ENCODE results near the gene SERPINE2.

Gene SERPINE2

GRCh38 chr2:224042191-224042696 is 3.2 kb upstream of the SERPINE2 start:
- DNase-seq, result no peak

- no peak for DNase-seq
These were observed 2.5 kb upstream of the SERPINE2 start for GRCh38 chr2:224041554-224041953.

GRCh38 chr2:224040753-224041152 is 1.7 kb upstream of the SERPINE2 start:
- DNase-seq, result no peak

- DNase-seq, result no peak
These were observed 819 bp upstream of the SERPINE2 start for GRCh38 chr2:224039770-224040440.

- DNase-seq, result no peak
These were observed 331 bp downstream of the SERPINE2 start for GRCh38 chr2:224038830-224039079.

- peak; percentile 51 for DNase-seq
These were observed 847 bp downstream of the SERPINE2 start for GRCh38 chr2:224038049-224038829.

- no peak for DNase-seq
These were observed 2.2 kb downstream of the SERPINE2 start for GRCh38 chr2:224036731-224037361.

GRCh38 chr2:224034017-224034416 is 5.1 kb downstream of the SERPINE2 start:
- no peak for DNase-seq

GRCh38 chr2:224033601-224034000 is 5.5 kb downstream of the SERPINE2 start:
- DNase-seq, result no peak

- no peak for DNase-seq
These were observed 6.8 kb downstream of the SERPINE2 start for GRCh38 chr2:224032283-224032682.

- no peak for DNase-seq
These were observed 7.6 kb downstream of the SERPINE2 start for GRCh38 chr2:224031358-224031970.

- no peak for DNase-seq
These were observed 8.3 kb downstream of the SERPINE2 start for GRCh38 chr2:224030786-224031185.

- no peak for DNase-seq
These were observed 9.2 kb downstream of the SERPINE2 start for GRCh38 chr2:224029876-224030275.

GRCh38 chr2:224027931-224028330 is 11.2 kb downstream of the SERPINE2 start:
- no peak for DNase-seq

GRCh38 chr2:224027070-224027469 is 12.0 kb downstream of the SERPINE2 start:
- no peak for DNase-seq

GRCh38 chr2:224025874-224026273 is 13.2 kb downstream of the SERPINE2 start:
- no peak for DNase-seq

- no peak for DNase-seq
These were observed 14.8 kb downstream of the SERPINE2 start for GRCh38 chr2:224024270-224024669.

- no peak for DNase-seq
These were observed 15.9 kb downstream of the SERPINE2 start for GRCh38 chr2:224023188-224023587.

- DNase-seq, result no peak
These were observed 16.6 kb downstream of the SERPINE2 start for GRCh38 chr2:224022486-224022885.

GRCh38 chr2:224020523-224020922 is 18.6 kb downstream of the SERPINE2 start:
- no peak for DNase-seq

- DNase-seq, result no peak
These were observed 21.1 kb downstream of the SERPINE2 start for GRCh38 chr2:224017957-224018356.

- DNase-seq, result no peak
These were observed 22.1 kb downstream of the SERPINE2 start for GRCh38 chr2:224016963-224017362.

GRCh38 chr2:224014336-224014735 is 24.8 kb downstream of the SERPINE2 start:
- DNase-seq, result no peak

- DNase-seq, result no peak
These were observed 27.2 kb downstream of the SERPINE2 start for GRCh38 chr2:224011837-224012236.
